Measurements from ENCODE around the gene NMT2. TPM values are rescaled to one million over a fixed set of nuclear protein-coding genes. Genes with fewer than 3 reads are reported as not detected.

NMT2 gene
- total and polyA plus RNA-seq, 12 donors: 3.4 to 31.4 (median 7.3) TPM

DNA sequence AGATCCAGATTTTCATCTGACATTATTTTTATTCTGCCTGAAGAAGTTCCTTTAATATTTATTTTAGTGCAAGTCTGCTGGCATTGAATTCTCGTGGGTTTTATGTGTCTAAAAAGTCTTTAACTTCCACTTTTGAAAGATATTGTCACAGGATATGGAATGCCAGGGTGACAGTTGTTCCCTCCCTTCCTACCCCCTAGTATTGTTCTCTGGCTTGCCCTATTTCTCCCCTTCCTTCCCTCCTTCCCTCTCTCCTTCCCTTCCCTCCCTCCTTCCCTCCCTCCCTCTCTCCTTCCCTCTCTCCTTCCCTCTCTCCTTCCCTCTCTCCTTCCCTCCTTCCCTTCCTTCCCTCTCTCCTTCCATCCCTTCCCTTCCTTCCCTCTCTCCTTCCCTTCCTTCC, 109.8 kb downstream of the NMT2 start:
- WGBS, 4 donors: 59 to 79% (median 67%) methylated on average over 1 of the region's 1 CpG

More for the DNA sequence above, 109.8 kb downstream of the NMT2 start:
- Histone ChIP-seq H3K4me3 (no peak overlapping the region), H3K27me3 (no peaks in the 10 kb centered on the region), H3K36me3 (replicated peaks in 1 of 2) (no peaks in the 10 kb centered on the region), H3K27ac (no peak overlapping the region), H3K4me1 (replicated peaks in 1 of 2) (no peaks in the 10 kb centered on the region), H3K9me3 (replicated peaks in 1 of 3) (no peaks in the 10 kb centered on the region)
- intact Hi-C loops (cut with DNase I): no loop called here
- no peak for DNase-seq
- TF ChIP-seq, protein P1, sequence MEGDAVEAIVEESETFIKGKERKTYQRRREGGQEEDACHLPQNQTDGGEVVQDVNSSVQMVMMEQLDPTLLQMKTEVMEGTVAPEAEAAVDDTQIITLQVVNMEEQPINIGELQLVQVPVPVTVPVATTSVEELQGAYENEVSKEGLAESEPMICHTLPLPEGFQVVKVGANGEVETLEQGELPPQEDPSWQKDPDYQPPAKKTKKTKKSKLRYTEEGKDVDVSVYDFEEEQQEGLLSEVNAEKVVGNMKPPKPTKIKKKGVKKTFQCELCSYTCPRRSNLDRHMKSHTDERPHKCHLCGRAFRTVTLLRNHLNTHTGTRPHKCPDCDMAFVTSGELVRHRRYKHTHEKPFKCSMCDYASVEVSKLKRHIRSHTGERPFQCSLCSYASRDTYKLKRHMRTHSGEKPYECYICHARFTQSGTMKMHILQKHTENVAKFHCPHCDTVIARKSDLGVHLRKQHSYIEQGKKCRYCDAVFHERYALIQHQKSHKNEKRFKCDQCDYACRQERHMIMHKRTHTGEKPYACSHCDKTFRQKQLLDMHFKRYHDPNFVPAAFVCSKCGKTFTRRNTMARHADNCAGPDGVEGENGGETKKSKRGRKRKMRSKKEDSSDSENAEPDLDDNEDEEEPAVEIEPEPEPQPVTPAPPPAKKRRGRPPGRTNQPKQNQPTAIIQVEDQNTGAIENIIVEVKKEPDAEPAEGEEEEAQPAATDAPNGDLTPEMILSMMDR (IDR thresholded peaks at IDR 0.05): no peak
- TF ChIP-seq POLR2A (IDR thresholded peaks at IDR 0.05): no peak

Small RNA genes lying within 50 kb of the gene (small RNA-seq; reads per million reads assigned to genes)
- gene AL590365.1: 0 reads per million in 2 donors

Other genes with a start within 250 kb of the NMT2 start
- gene DCLRE1C, start 214.6 kb downstream of the NMT2 start, total RNA-seq: 10 to 100 TPM in 2 of 9 donors, 1 to 10 TPM in 7; 2.9 to 13.4 (median 8.6) TPM
- 1 to 10 TPM; 1.8 to 8.5 (median 7.6) TPM for gene DCLRE1C, start 214.6 kb downstream of the NMT2 start, polyA plus RNA-seq
- gene MEIG1, start 209.3 kb downstream of the NMT2 start, total RNA-seq: 1 to 10 TPM in 2 of 9 donors, not detected in 7; 1.1 TPM
- under 1 TPM; 0.44 to 0.97 (median 0.95) TPM for gene MEIG1, start 209.3 kb downstream of the NMT2 start, polyA plus RNA-seq
- 1 to 10 TPM in 3 of 9 donors, under 1 TPM in 6; 0.18 to 2.8 (median 0.67) TPM for gene OLAH, start 124.8 kb downstream of the NMT2 start, total RNA-seq
- 1 to 10 TPM in 2 of 3 donors, under 1 TPM in 1; 0.51 to 1.6 (median 1.1) TPM for gene OLAH, start 124.8 kb downstream of the NMT2 start, polyA plus RNA-seq
- 1 to 10 TPM in 1 of 9 donors, under 1 TPM in 3, not detected in 5; 0.23 to 1.4 (median 0.37) TPM for gene ACBD7, start 79.9 kb downstream of the NMT2 start, total RNA-seq
- gene ACBD7, start 79.9 kb downstream of the NMT2 start, polyA plus RNA-seq: under 1 TPM in 1 of 3 donors, not detected in 2; 0.18 TPM
- 10 to 100 TPM; 11.1 to 15.9 (median 13.4) TPM for gene RPP38, start 71.3 kb downstream of the NMT2 start, total RNA-seq
- gene RPP38, start 71.3 kb downstream of the NMT2 start, polyA plus RNA-seq: 10 to 100 TPM; 15.7 to 24.9 (median 24.3) TPM
- 10 to 100 TPM in 2 of 9 donors, 1 to 10 TPM in 7; 3.5 to 14.1 (median 6.6) TPM for gene FAM171A1, start 202.6 kb upstream of the NMT2 start, total RNA-seq
- gene FAM171A1, start 202.6 kb upstream of the NMT2 start, polyA plus RNA-seq: 1 to 10 TPM; 4.0 to 5.6 (median 5.1) TPM